ENCODE data around the gene MAML2. TPM values are rescaled to one million over a fixed set of nuclear protein-coding genes. Genes with fewer than 3 reads are reported as not detected.
A peak's percentile ranks its signal among the peaks of the same experiment; 100 is the strongest.

The MAML2 gene
- total RNA-seq, 1 experiment from 2014 or later = 2.9 TPM

GRCh38 chr11:96328395-96329010 lies 14.5 kb downstream of the MAML2 start:
- Histone ChIP-seq H3K4me1 (ENCODE audit: control insufficient read depth, insufficient read depth, low read length) (peaks cover 29% of the 10 kb centered on the region), H3K9me3 (ENCODE audit: control insufficient read depth, insufficient read depth, low read depth, low read length) (no peaks in the 10 kb centered on the region), H3K27ac (ENCODE audit: low read length) (peak overlapping the region; percentile 57), H3K36me3 (ENCODE audit: control insufficient read depth, insufficient read depth, low read length) (no peaks in the 10 kb centered on the region), H3K27me3 (ENCODE audit: control insufficient read depth, insufficient read depth, low read length) (no peaks in the 10 kb centered on the region), H3K4me3 (ENCODE audit: low read depth in 2 of 2, low read length in 2 of 2) (no peak overlapping the region)
- CTCF ChIA-PET = no interaction called here
- intact Hi-C loops (cut with micrococcal nuclease; ENCODE audit: unreplicated experiment) = no loop called here
- DNase-seq (ENCODE audit: low read depth, low spot score) (no peak), ATAC-seq (no peak)
- POLR2A ChIA-PET = no interaction called here
- BruUV-seq (replicated peaks) = no TSS peak
- in situ Hi-C loops (cut with HindIII; ENCODE audit: low pct_unique_long_range_greater_than_20kb, low sequenced_read_pairs) = no loop called here
- TF ChIP-seq SIN3A (IDR thresholded peaks at IDR 0.05; ENCODE audit: borderline replicate concordance, insufficient read depth, low read depth, low read length) (no peak), CTCF (IDR thresholded peaks at IDR 0.05) (no peak), REST (IDR thresholded peaks at IDR 0.05; ENCODE audit: insufficient read depth in 1 of 2, low read depth in 2 of 2, low read length in 1 of 2) (no peak), POLR2AphosphoS5 (IDR thresholded peaks at IDR 0.05; ENCODE audit: low read depth, low read length) (no peak), TCF7L2 (IDR thresholded peaks at IDR 0.05; ENCODE audit: low read depth, low read length) (no peak)

GRCh38 chr11:96326959-96327358 lies 16.0 kb downstream of the MAML2 start:
- CTCF ChIA-PET = no interaction called here
- intact Hi-C loops (cut with micrococcal nuclease; ENCODE audit: unreplicated experiment) (no loop called here), in situ Hi-C loops (cut with HindIII; ENCODE audit: low pct_unique_long_range_greater_than_20kb, low sequenced_read_pairs) (no loop called here)
- POLR2A ChIA-PET = interaction anchor here (0.7 kb wide), 1 partner anchor 92 kb away, joined by 3 read pairs; no protein-coding TSS in a partner anchor
- H3K36me3 ChIP-seq (ENCODE audit: control insufficient read depth, insufficient read depth, low read length) = no peaks in the 10 kb centered on the region
- DNase-seq (ENCODE audit: low read depth, low spot score) (no peak), ATAC-seq (no peak)
- H3K27ac ChIP-seq (ENCODE audit: low read length) = 0 out of 2 replicates have a peak overlapping the region, but pooled peaks have one; percentile 7
- TF ChIP-seq CTCF (IDR thresholded peaks at IDR 0.05) (no peak), REST (IDR thresholded peaks at IDR 0.05; ENCODE audit: insufficient read depth in 1 of 2, low read depth in 2 of 2, low read length in 1 of 2) (no peak), SIN3A (IDR thresholded peaks at IDR 0.05; ENCODE audit: borderline replicate concordance, insufficient read depth, low read depth, low read length) (no peak), TCF7L2 (IDR thresholded peaks at IDR 0.05; ENCODE audit: low read depth, low read length) (no peak), POLR2AphosphoS5 (IDR thresholded peaks at IDR 0.05; ENCODE audit: low read depth, low read length) (no peak)
- no TSS peak for BruUV-seq (replicated peaks)
- no peak overlapping the region for H3K4me3 ChIP-seq (ENCODE audit: low read depth in 2 of 2, low read length in 2 of 2)
- H3K4me1 ChIP-seq (ENCODE audit: control insufficient read depth, insufficient read depth, low read length) = peaks cover 26% of the 10 kb centered on the region
- H3K9me3 ChIP-seq (ENCODE audit: control insufficient read depth, insufficient read depth, low read depth, low read length) = no peaks in the 10 kb centered on the region
- H3K27me3 ChIP-seq (ENCODE audit: control insufficient read depth, insufficient read depth, low read length) = no peaks in the 10 kb centered on the region

Measured in Panc1 (cell line).